HL-60 (cell line): ENCODE results near the gene SLC25A6.
A peak's percentile ranks its signal among the peaks of the same experiment; 100 is the strongest.

ENCODE experiments used
- POLR2AphosphoS5 ChIP-seq: IDR thresholded peaks from 2 replicates; pipeline ENCODE4 v1.6.1; 2012; ENCODE audit warnings: low read depth
- TF ChIP-seq, protein P1 (sequence below): IDR thresholded peaks from one replicate; pipeline ENCODE4 v1.5.1; 2011; ENCODE audit warnings: low read length, control low read depth, inconsistent platforms; ENCODE audit not compliant: insufficient read depth
- TF ChIP-seq, protein P2 (sequence below): IDR thresholded peaks from 2 replicates; pipeline ENCODE4 v1.6.1; 2012; ENCODE audit warnings: low read depth; ENCODE audit not compliant: insufficient replicate concordance

DNA sequence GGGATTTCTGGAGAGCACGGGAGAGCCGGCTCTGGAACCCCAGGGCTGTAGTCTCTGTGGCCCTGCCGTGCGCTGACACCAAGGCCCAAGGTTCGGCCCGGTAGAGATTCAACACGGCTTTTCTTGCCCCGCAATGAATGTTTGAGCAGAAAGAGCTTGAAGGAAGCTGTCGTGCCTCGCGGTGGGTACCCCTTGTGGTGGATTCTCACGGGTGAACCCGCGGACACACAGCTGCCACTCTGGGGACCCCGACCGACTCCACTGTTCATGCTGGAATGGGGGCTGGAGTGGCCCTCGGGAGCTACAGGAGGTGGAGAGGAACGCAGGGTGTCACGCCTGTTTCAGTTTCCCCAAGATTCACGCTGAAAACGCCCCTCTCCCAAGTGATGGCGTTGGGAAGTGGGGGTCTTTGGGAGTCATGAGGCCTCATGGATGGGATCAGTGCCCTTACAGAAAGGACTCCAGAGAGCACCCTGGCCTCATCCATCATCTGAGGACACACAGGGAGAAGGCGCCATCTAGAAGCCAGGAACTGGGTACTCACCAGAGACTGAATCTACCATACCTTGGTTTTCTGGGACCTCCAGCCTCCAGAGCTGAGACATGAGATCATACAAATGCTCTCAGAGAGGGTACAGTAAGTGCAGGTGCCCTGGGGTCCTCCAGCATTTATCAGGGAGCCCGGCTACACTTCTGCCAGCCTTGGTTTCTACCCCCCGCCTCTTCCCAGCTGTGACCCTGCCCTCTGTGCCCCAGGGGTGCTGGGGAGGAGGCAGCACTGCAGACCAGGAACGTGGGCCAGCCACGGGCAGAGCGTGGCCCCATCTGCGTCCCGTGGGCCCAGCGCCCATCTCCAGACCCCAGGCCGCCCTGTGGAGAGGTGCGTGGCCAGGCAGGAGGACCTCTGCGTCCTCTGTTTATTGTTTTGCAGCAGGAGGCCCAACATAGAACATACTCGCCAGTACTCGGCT is 6.4 kb downstream of the SLC25A6 start:
- TF ChIP-seq, protein P1, sequence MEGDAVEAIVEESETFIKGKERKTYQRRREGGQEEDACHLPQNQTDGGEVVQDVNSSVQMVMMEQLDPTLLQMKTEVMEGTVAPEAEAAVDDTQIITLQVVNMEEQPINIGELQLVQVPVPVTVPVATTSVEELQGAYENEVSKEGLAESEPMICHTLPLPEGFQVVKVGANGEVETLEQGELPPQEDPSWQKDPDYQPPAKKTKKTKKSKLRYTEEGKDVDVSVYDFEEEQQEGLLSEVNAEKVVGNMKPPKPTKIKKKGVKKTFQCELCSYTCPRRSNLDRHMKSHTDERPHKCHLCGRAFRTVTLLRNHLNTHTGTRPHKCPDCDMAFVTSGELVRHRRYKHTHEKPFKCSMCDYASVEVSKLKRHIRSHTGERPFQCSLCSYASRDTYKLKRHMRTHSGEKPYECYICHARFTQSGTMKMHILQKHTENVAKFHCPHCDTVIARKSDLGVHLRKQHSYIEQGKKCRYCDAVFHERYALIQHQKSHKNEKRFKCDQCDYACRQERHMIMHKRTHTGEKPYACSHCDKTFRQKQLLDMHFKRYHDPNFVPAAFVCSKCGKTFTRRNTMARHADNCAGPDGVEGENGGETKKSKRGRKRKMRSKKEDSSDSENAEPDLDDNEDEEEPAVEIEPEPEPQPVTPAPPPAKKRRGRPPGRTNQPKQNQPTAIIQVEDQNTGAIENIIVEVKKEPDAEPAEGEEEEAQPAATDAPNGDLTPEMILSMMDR = no peak
- TF ChIP-seq, protein P2, sequence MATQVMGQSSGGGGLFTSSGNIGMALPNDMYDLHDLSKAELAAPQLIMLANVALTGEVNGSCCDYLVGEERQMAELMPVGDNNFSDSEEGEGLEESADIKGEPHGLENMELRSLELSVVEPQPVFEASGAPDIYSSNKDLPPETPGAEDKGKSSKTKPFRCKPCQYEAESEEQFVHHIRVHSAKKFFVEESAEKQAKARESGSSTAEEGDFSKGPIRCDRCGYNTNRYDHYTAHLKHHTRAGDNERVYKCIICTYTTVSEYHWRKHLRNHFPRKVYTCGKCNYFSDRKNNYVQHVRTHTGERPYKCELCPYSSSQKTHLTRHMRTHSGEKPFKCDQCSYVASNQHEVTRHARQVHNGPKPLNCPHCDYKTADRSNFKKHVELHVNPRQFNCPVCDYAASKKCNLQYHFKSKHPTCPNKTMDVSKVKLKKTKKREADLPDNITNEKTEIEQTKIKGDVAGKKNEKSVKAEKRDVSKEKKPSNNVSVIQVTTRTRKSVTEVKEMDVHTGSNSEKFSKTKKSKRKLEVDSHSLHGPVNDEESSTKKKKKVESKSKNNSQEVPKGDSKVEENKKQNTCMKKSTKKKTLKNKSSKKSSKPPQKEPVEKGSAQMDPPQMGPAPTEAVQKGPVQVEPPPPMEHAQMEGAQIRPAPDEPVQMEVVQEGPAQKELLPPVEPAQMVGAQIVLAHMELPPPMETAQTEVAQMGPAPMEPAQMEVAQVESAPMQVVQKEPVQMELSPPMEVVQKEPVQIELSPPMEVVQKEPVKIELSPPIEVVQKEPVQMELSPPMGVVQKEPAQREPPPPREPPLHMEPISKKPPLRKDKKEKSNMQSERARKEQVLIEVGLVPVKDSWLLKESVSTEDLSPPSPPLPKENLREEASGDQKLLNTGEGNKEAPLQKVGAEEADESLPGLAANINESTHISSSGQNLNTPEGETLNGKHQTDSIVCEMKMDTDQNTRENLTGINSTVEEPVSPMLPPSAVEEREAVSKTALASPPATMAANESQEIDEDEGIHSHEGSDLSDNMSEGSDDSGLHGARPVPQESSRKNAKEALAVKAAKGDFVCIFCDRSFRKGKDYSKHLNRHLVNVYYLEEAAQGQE = no peak
- peak; percentile 54 for TF ChIP-seq POLR2AphosphoS5
